Thoracic aorta (tissue), 2 donors: ENCODE measurements around the gene BCL2L2. TPM values are rescaled to one million over a fixed set of nuclear protein-coding genes. Genes with fewer than 3 reads are reported as not detected.
"Not testable (repeated sequence)": the region's sequence is repeated elsewhere in the genome, so short reads cannot be mapped to it uniquely, and the experiment has no call there.

Source experiments
- ATAC-seq: fragments of 150-250 bp; one replicate; pipeline ENCODE4 v1.8.0; 2017; ENCODE audit warnings: low read depth; ENCODE audit not compliant: insufficient number of reproducible peaks, low FRiP score
- DNase-seq: peaks from one replicate; pipeline ENCODE4 v3.0.0-alpha.2; 2020; ENCODE audit warnings: low spot score
- H3K27ac ChIP-seq, 2 donors: fragments of 200-600 bp; sonication (generic); 1 replicate in 1 of 2; 2 replicates in 1 of 2; pipeline ENCODE4 v1.5.1; 2016; ENCODE audit warnings: mild to moderate bottlenecking in 2 of 2, moderate library complexity in 2 of 2
- H3K27me3 ChIP-seq: fragments of 200-600 bp; sonication (generic); replicated peaks from 2 replicates; pipeline ENCODE4 v1.6.0; 2016; ENCODE audit warnings: mild to moderate bottlenecking; ENCODE audit not compliant: insufficient read depth
- H3K36me3 ChIP-seq: fragments of 200-600 bp; sonication (generic); one replicate; pipeline ENCODE4 v1.5.1; 2016
- H3K4me1 ChIP-seq, 2 donors: fragments of 200-600 bp; sonication (generic); 1 replicate in 1 of 2; 2 replicates in 1 of 2; pipeline versions ENCODE4 v1.5.1 to v1.6.0; 2016; ENCODE audit warnings: low read depth in 2 of 2, mild to moderate bottlenecking in 1 of 2; ENCODE audit not compliant: control insufficient read depth in 1 of 2
- H3K4me3 ChIP-seq: fragments of 200-600 bp; sonication (generic); 2 replicates; pipeline ENCODE4 v1.5.1; 2016; ENCODE audit warnings: mild to moderate bottlenecking
- H3K9me3 ChIP-seq: fragments of 200-600 bp; sonication (generic); 2 replicates; pipeline ENCODE4 v1.5.1; 2016
- total RNA-seq, 2 donors: library from RNA; depleted of rRNA; stranded (reverse); fragments of >200 nt; gene quantifications; one replicate each; pipeline versions ENCODE4 v1.1.0 to v1.2.3, GENCODE V29; 2016
- TF ChIP-seq, protein P1 (sequence below): fragments of 200-600 bp; sonication (generic); IDR thresholded peaks from one replicate; pipeline ENCODE4 v1.5.1; 2019; ENCODE audit warnings: antibody characterized with exemption

BCL2L2 gene, protein sequence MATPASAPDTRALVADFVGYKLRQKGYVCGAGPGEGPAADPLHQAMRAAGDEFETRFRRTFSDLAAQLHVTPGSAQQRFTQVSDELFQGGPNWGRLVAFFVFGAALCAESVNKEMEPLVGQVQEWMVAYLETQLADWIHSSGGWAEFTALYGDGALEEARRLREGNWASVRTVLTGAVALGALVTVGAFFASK
- 10 to 100 TPM; 50.6 to 74.4 TPM for total RNA-seq

DNA sequence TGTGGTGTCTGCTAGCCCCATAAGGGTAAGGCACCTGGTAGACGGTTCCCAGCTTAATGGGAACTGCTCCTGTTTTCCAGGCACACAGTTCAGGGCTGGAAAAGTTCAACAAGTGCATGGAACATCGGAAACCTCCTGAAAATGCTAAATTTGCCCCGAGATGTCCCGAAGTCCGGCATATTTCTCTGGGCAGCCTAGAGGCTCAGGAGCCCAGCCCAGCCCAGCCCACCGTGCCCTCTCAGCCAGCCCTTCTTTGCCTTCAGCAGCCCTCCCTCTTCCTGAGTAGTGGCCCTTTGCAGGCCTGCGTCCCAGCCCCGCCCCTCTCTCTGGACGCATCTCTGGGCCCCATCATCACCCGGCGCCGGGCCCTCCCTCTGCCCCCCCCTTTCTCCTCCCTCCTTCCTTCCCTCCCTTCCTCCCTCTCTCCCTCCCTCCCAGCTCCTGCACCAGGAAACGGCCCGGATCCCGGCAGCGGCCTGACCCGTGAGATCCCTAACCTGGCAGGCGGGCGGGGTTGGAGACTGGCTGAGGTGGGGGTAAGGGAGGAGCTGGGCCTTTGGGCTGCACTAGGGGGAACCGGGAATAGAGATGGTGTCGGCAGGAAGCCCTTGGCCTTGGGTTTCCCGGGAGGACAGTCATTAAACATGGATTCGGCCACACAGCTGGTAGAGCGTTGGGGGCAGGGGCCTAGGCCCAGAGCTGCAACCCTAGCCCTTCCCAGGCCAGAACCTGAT lies at the start of gene BCL2L2:
Gene BCL2L2 (plus strand): TSS at position 422 of the 734 bp plus-strand sequence. CDS start 935 bp downstream, outside the sequence.
- peak within 1 kb of the TSS; percentile 86 to 95 for H3K27ac ChIP-seq
- peak; percentile 54 for ATAC-seq
- H3K36me3 ChIP-seq = peaks cover 10% of the 10 kb centered on the region
- H3K27me3 ChIP-seq = no peaks in the 10 kb centered on the region
- peaks cover 22 to 47% of the 10 kb centered on the region in 2 donors for H3K4me1 ChIP-seq
- H3K4me3 ChIP-seq = peak within 1 kb of the TSS; percentile 82
- TF ChIP-seq, protein P1, sequence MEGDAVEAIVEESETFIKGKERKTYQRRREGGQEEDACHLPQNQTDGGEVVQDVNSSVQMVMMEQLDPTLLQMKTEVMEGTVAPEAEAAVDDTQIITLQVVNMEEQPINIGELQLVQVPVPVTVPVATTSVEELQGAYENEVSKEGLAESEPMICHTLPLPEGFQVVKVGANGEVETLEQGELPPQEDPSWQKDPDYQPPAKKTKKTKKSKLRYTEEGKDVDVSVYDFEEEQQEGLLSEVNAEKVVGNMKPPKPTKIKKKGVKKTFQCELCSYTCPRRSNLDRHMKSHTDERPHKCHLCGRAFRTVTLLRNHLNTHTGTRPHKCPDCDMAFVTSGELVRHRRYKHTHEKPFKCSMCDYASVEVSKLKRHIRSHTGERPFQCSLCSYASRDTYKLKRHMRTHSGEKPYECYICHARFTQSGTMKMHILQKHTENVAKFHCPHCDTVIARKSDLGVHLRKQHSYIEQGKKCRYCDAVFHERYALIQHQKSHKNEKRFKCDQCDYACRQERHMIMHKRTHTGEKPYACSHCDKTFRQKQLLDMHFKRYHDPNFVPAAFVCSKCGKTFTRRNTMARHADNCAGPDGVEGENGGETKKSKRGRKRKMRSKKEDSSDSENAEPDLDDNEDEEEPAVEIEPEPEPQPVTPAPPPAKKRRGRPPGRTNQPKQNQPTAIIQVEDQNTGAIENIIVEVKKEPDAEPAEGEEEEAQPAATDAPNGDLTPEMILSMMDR = no peak
- peak; percentile 77 for DNase-seq
- H3K9me3 ChIP-seq = no peaks in the 10 kb centered on the region

DNA sequence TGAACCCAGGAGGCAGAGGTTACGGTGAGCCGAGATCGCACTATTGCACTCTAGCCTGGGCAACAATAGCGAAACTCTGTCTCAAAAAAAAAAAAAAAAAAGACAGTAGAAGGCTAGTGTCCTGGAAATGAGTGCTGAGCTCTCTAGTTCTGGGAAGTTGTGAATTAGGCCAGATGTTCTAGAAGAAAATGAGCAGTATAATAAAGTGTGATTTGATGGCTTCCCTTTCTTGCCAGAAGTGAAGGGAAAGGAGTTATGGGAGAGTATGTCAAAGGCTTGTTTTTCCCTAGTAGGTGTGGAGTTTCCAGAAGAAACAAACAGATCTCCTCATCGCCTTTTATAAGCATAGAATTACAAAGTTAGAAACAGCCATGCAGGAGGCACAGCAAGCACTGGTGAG lies 48.4 kb upstream of the BCL2L2 start:
- no peaks in the 10 kb centered on the region for H3K9me3 ChIP-seq
- TF ChIP-seq, protein P1 = no peak
- H3K4me1 ChIP-seq = no peaks in the 10 kb centered on the region
- ATAC-seq = no peak
- no peak overlapping the region for H3K27ac ChIP-seq
- DNase-seq = no peak
- H3K27me3 ChIP-seq = no peaks in the 10 kb centered on the region
- H3K36me3 ChIP-seq = no peaks in the 10 kb centered on the region
- H3K4me3 ChIP-seq = no peak overlapping the region

DNA sequence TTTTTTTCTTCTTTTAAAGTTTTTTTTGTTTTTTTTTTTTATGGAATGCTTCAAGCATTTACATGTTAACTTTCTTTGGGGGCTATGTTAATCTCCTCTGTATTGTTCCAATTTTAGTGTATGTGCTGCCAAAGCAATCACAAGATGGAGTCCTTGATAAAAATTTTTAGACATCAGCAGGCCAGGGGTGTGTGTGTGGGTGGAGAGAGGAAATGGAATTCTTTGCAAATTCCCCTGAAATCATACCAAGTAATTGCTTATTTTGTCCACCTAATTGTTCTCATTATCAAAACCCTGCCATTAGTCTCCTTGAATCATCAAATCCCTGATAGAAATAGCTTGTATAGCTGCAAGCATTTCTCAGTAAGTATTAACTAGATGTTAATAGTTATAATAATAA lies 47.2 kb upstream of the BCL2L2 start:
- H3K27ac ChIP-seq = no peak overlapping the region
- no peaks in the 10 kb centered on the region for H3K4me1 ChIP-seq
- H3K9me3 ChIP-seq = no peaks in the 10 kb centered on the region
- H3K36me3 ChIP-seq = no peaks in the 10 kb centered on the region
- no peaks in the 10 kb centered on the region for H3K27me3 ChIP-seq
- no peak overlapping the region for H3K4me3 ChIP-seq
- TF ChIP-seq, protein P1 = no peak
- ATAC-seq (no peak), DNase-seq (no peak)

DNA sequence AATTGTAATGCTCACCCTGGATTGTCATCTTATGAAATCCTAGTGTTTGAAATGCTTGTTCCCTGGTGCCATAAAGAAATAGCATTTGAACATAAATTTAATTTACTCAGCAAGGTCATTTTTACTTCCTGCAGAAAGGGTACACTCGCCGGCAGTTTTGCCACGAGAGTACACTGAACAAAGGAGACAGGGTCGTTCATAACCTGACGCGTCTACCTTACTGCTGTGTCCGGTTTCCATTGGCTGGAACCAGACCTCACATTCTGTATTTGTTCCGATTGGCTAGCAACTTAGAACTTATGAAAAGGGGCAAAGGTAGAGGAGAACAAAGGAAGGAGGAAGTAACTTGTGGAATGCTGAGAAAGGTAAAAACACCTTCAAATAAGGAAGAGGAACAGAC lies 45.8 kb upstream of the BCL2L2 start:
- H3K4me1 ChIP-seq, H3K27me3 ChIP-seq, H3K27ac ChIP-seq, H3K36me3 ChIP-seq, DNase-seq, H3K4me3 ChIP-seq, H3K9me3 ChIP-seq, ATAC-seq: not testable (repeated sequence)

DNA sequence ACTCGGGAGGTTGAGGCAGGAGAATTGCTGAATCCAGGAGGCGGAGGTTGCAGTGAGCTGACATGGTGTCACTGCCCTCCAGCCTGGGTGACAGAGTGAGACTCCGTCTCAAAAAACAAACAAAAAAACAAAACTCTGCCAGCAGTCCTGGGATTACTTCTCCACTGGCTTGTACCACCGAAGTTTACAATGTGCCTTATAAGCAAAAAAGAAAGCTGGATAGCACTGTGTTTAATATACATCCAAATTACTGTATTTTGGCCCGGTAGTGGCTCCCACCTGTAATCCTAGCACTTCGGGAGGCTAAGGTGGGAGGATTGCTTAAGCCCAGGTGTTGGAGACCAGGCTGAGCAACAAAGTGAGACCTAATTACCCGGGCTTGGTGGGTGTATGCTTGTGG lies 37.4 kb upstream of the BCL2L2 start:
- H3K4me1 ChIP-seq = no peaks in the 10 kb centered on the region
- no peak for DNase-seq
- no peaks in the 10 kb centered on the region for H3K27me3 ChIP-seq
- H3K27ac ChIP-seq = no peak overlapping the region
- no peaks in the 10 kb centered on the region for H3K9me3 ChIP-seq
- TF ChIP-seq, protein P1 = no peak
- H3K4me3 ChIP-seq = no peak overlapping the region
- H3K36me3 ChIP-seq = no peaks in the 10 kb centered on the region
- no peak for ATAC-seq
